ENCODE results near the gene VWA5B2. TPM values are rescaled to one million over a fixed set of nuclear protein-coding genes. Genes with fewer than 3 reads are reported as not detected.

VWA5B2 gene
- total RNA-seq, 1 donor from 2014 or later = not detected

- no peak for DNase-seq (ENCODE audit: low spot score)
- intact Hi-C loops (cut with DNase I) = no loop called here
Observed at GRCh38 chr3:184239708-184240107, 10.3 kb downstream of the VWA5B2 start.

- no peak for DNase-seq (ENCODE audit: low spot score)
- intact Hi-C loops (cut with DNase I) = no loop called here
Observed at GRCh38 chr3:184240384-184241140, 11.2 kb downstream of the VWA5B2 start.

- intact Hi-C loops (cut with DNase I) = no loop called here
- DNase-seq (ENCODE audit: low spot score) = no peak
Observed at GRCh38 chr3:184241141-184241446, 11.7 kb downstream of the VWA5B2 start.

GRCh38 chr3:184241447-184242296, 12.3 kb downstream of the VWA5B2 start:
- intact Hi-C loops (cut with DNase I) = no loop called here
- DNase-seq (ENCODE audit: low spot score) = no peak

GRCh38 chr3:184242297-184242685, 12.9 kb downstream of the VWA5B2 start:
- intact Hi-C loops (cut with DNase I) = no loop called here
- DNase-seq (ENCODE audit: low spot score) = no peak

- intact Hi-C loops (cut with DNase I) = loop anchor here (1.0 to 5.0 kb wide), 7 partner anchors 51 to 351 kb away; partner anchors contain the start of genes ABCC5, ABCF3, AP2M1 and DVL3
Observed at GRCh38 chr3:184248454-184249411, 19.3 kb downstream of the VWA5B2 start, which contains the start of gene ALG3. Gene ALG3, minus strand, starts transcription at chr3:184248962. Its CDS starts 22 bp downstream, at chr3:184248940.

GRCh38 chr3:184249412-184250166, 20.2 kb downstream of the VWA5B2 start, which contains the start of gene EEF1AKMT4:
Gene EEF1AKMT4, plus strand, starts transcription at chr3:184249672. Its CDS starts 23 bp downstream, at chr3:184249695.
- DNase-seq (ENCODE audit: low spot score) = peak; percentile 95
- intact Hi-C loops (cut with DNase I) = loop anchor here (1.0 to 5.0 kb wide), 7 partner anchors 50 to 352 kb away; partner anchors contain the start of genes ABCC5, ABCF3, AP2M1 and DVL3

More at GRCh38 chr3:184248454-184249411, 19.3 kb downstream of the VWA5B2 start, which contains the start of gene ALG3:
- DNase-seq (ENCODE audit: low spot score) = peak; percentile 90

- intact Hi-C loops (cut with DNase I) = no loop called here
- peak; percentile 88 for DNase-seq (ENCODE audit: low spot score)
Observed at GRCh38 chr3:184250167-184250828, 20.9 kb downstream of the VWA5B2 start.

GRCh38 chr3:184255291-184256039, 26.1 kb downstream of the VWA5B2 start:
- DNase-seq (ENCODE audit: low spot score) = no peak
- intact Hi-C loops (cut with DNase I) = no loop called here

- no peak for DNase-seq (ENCODE audit: low spot score)
- intact Hi-C loops (cut with DNase I) = no loop called here
Observed at GRCh38 chr3:184257083-184257915, 27.9 kb downstream of the VWA5B2 start.

GRCh38 chr3:184258926-184259325, 29.5 kb downstream of the VWA5B2 start:
- intact Hi-C loops (cut with DNase I) = no loop called here
- no peak for DNase-seq (ENCODE audit: low spot score)

- intact Hi-C loops (cut with DNase I) = no loop called here
- no peak for DNase-seq (ENCODE audit: low spot score)
Observed at GRCh38 chr3:184259396-184259877, 30.1 kb downstream of the VWA5B2 start.

GRCh38 chr3:184259878-184260723, 30.7 kb downstream of the VWA5B2 start:
- intact Hi-C loops (cut with DNase I) = no loop called here
- DNase-seq (ENCODE audit: low spot score) = no peak

GRCh38 chr3:184260724-184261269, 31.4 kb downstream of the VWA5B2 start:
- DNase-seq (ENCODE audit: low spot score) = no peak
- intact Hi-C loops (cut with DNase I) = no loop called here

GRCh38 chr3:184261270-184261853, 32.0 kb downstream of the VWA5B2 start, which contains the start of gene CAMK2N2:
Gene CAMK2N2, minus strand, starts transcription at chr3:184261553. Its CDS starts 268 bp downstream, at chr3:184261285.
- DNase-seq (ENCODE audit: low spot score) = no peak

More at GRCh38 chr3:184261270-184261853, 32.0 kb downstream of the VWA5B2 start, which contains the start of gene CAMK2N2:
- intact Hi-C loops (cut with DNase I) = no loop called here
